GM12878 (cell line): Measurements from ENCODE around the gene GARIN5B.

Experiments
- BHLHE40 ChIP-seq, 2 experiments: fragments of 450-650 bp in 1 of 2; IDR thresholded peaks; 2 replicates each; pipeline ENCODE4 v1.6.1; 2011 to 2017; ENCODE audit warnings: low read depth in 2 of 2, borderline replicate concordance in 1 of 2, improper control_type of control experiment in 1 of 2, low read length in 1 of 2, mild to moderate bottlenecking in 1 of 2
- CTCF ChIP-seq, 3 experiments: IDR thresholded peaks in 2 of 3; conservative IDR thresholded peaks in 1 of 3; 2 replicates each; pipeline ENCODE4 v1.5.1; 2011; ENCODE audit warnings: low read depth in 3 of 3, low read length in 3 of 3, mild to moderate bottlenecking in 3 of 3, control low read depth in 2 of 3, moderate library complexity in 2 of 3, inconsistent platforms in 1 of 3, mixed read lengths in 1 of 3; ENCODE audit not compliant: control insufficient read depth in 2 of 3, insufficient read depth in 1 of 3; ENCODE audit errors: extremely low read depth in 1 of 3
- EZH2 ChIP-seq: IDR thresholded peaks from 2 replicates; pipeline ENCODE4 v1.6.1; 2012; ENCODE audit warnings: low read depth, mild to moderate bottlenecking, control low read depth, inconsistent platforms, low read length, borderline replicate concordance; ENCODE audit not compliant: control insufficient read depth
- IRF4 ChIP-seq: IDR thresholded peaks from 2 replicates; pipeline ENCODE4 v1.6.1; 2011; ENCODE audit warnings: low read depth, low read length
- POLR2AphosphoS5 ChIP-seq: IDR thresholded peaks from 2 replicates; pipeline ENCODE4 v1.6.1; 2011; ENCODE audit warnings: mild to moderate bottlenecking, low read length, inconsistent platforms
- RFX5 ChIP-seq: IDR thresholded peaks from 2 replicates; pipeline ENCODE4 v1.6.1; 2011; ENCODE audit warnings: low read depth, low read length, improper control_type of control experiment
- SIN3A ChIP-seq: IDR thresholded peaks from 2 replicates; pipeline ENCODE4 v1.6.1; 2012; ENCODE audit warnings: low read depth, low read length, improper control_type of control experiment
- SUZ12 ChIP-seq: fragments of 200-600 bp; sonication (generic); IDR thresholded peaks from one replicate; pipeline ENCODE4 v1.6.1; 2018; ENCODE audit warnings: antibody characterized with exemption, mild to moderate bottlenecking; ENCODE audit not compliant: unreplicated experiment
- YY1 ChIP-seq: IDR thresholded peaks from 2 replicates; pipeline ENCODE4 v1.6.1; 2011; ENCODE audit warnings: low read depth, mild to moderate bottlenecking, low read length
- ZBTB4 ChIP-seq: fragments of 450-650 bp; formaldehyde crosslinking; IDR thresholded peaks from 2 replicates; pipeline ENCODE4 v1.4.0; 2022; ENCODE audit warnings: mild to moderate bottlenecking, moderate library complexity

GRCh38 chr19:55353803-55354697, 9.0 kb downstream of the GARIN5B start:
- TF ChIP-seq SIN3A (no peak), ZBTB4 (CRISPR knock-in tag) (no peak), EZH2 (no peak), POLR2AphosphoS5 (no peak), CTCF (IDR thresholded peaks at IDR 0.05 in 2 of 3, conservative IDR thresholded peaks at IDR 0.05 in 1 of 3; ENCODE audit: control insufficient read depth in 2 of 3, extremely low read depth in 1 of 3, insufficient read depth in 1 of 3, low read depth in 3 of 3, low read length in 3 of 3) (no peak), SUZ12 (no peak), YY1 (no peak), BHLHE40 (IDR thresholded peaks at IDR 0.05; ENCODE audit: borderline replicate concordance in 1 of 2, low read depth in 2 of 2, low read length in 1 of 2) (no peak), RFX5 (no peak), IRF4 (no peak)
